ENCODE measurements around the gene ATXN1. TPM values are rescaled to one million over a fixed set of nuclear protein-coding genes. Genes with fewer than 3 reads are reported as not detected.
"Not testable (repeated sequence)": the region's sequence is repeated elsewhere in the genome, so short reads cannot be mapped to it uniquely, and the experiment has no call there.

The ATXN1 gene
- total RNA-seq, 1 experiment from 2014 or later = 8.1 TPM

- TF ChIP-seq AFF4 (CRISPR knock-in tag; IDR thresholded peaks at IDR 0.05; ENCODE audit: borderline replicate concordance) = no peak
- no peak for TF ChIP-seq EMX1 (CRISPR knock-in tag; IDR thresholded peaks at IDR 0.05)
Measured at GRCh38 chr6:16264785-16265184, 496.5 kb downstream of the ATXN1 start (continued).

GRCh38 chr6:16263464-16264099 lies 497.7 kb downstream of the ATXN1 start:
- H3K27me3 Mint-ChIP-seq (ENCODE audit: low read depth); H3K4me3 Mint-ChIP-seq; ATAC-seq; CTCF ChIA-PET; POLR2A ChIA-PET; H3K27ac Mint-ChIP-seq; H3K9me3 Mint-ChIP-seq; H3K36me3 Mint-ChIP-seq; DNase-seq (ENCODE audit: low spot score): not testable (repeated sequence)
- H3K4me1 Mint-ChIP-seq = peaks cover 22% of the 10 kb centered on the region

- POLR2A ChIA-PET; H3K36me3 Mint-ChIP-seq; DNase-seq (ENCODE audit: low spot score); H3K27me3 Mint-ChIP-seq (ENCODE audit: low read depth); H3K27ac Mint-ChIP-seq; CTCF ChIA-PET; H3K4me3 Mint-ChIP-seq; H3K9me3 Mint-ChIP-seq; ATAC-seq: not testable (repeated sequence)
- peaks cover 31% of the 10 kb centered on the region for H3K4me1 Mint-ChIP-seq
Measured at GRCh38 chr6:16262773-16263172, 498.5 kb downstream of the ATXN1 start.

GRCh38 chr6:16260602-16261001 lies 500.7 kb downstream of the ATXN1 start:
- POLR2A ChIA-PET; DNase-seq (ENCODE audit: low spot score); H3K27me3 Mint-ChIP-seq (ENCODE audit: low read depth); H3K4me3 Mint-ChIP-seq; ATAC-seq; H3K27ac Mint-ChIP-seq; H3K36me3 Mint-ChIP-seq; CTCF ChIA-PET; H3K9me3 Mint-ChIP-seq: not testable (repeated sequence)
- peaks cover 34% of the 10 kb centered on the region for H3K4me1 Mint-ChIP-seq

- H3K4me3 Mint-ChIP-seq; H3K27me3 Mint-ChIP-seq (ENCODE audit: low read depth); H3K9me3 Mint-ChIP-seq; H3K27ac Mint-ChIP-seq; DNase-seq (ENCODE audit: low spot score); POLR2A ChIA-PET; CTCF ChIA-PET; H3K36me3 Mint-ChIP-seq; ATAC-seq: not testable (repeated sequence)
- peaks cover 30% of the 10 kb centered on the region for H3K4me1 Mint-ChIP-seq
Measured at GRCh38 chr6:16259604-16260003, 501.7 kb downstream of the ATXN1 start.

GRCh38 chr6:16258709-16259075 lies 502.6 kb downstream of the ATXN1 start:
- Mint-ChIP-seq H3K27ac (0 out of 2 replicates have a peak overlapping the region, but pooled peaks have one; percentile 6), H3K36me3 (no peaks in the 10 kb centered on the region), H3K4me3 (no peak overlapping the region), H3K27me3 (ENCODE audit: low read depth) (no peaks in the 10 kb centered on the region), H3K4me1 (peaks cover 23% of the 10 kb centered on the region), H3K9me3 (peaks cover 3% of the 10 kb centered on the region; the same call in 1 of the 2 replicates)
- ChIA-PET CTCF (interaction anchor here (0.6 to 1.6 kb wide), 2 partner anchors 20 to 58 kb away, joined by 3 to 9 read pairs; partner anchors contain the start of gene GMPR), POLR2A (no interaction called here)
- no peak; the same call in 1 of the 2 replicates for ATAC-seq
- DNase-seq (ENCODE audit: low spot score) = no peak
- no peak for TF ChIP-seq CDX4 (CRISPR knock-in tag; IDR thresholded peaks at IDR 0.05; ENCODE audit: borderline replicate concordance)
- no peak for TF ChIP-seq TCF7 (CRISPR knock-in tag; IDR thresholded peaks at IDR 0.05; ENCODE audit: low read depth)
- TF ChIP-seq NR3C1 (CRISPR knock-in tag; conservative IDR thresholded peaks at IDR 0.05; ENCODE audit: low read depth) = no peak
- TF ChIP-seq ZNF532 (CRISPR knock-in tag; IDR thresholded peaks at IDR 0.05; ENCODE audit: borderline replicate concordance) = no peak
- no peak for TF ChIP-seq MLX (CRISPR knock-in tag; IDR thresholded peaks at IDR 0.05)
- no peak for TF ChIP-seq EMX1 (CRISPR knock-in tag; IDR thresholded peaks at IDR 0.05)
- no peak for TF ChIP-seq GTF2I (CRISPR knock-in tag; conservative IDR thresholded peaks at IDR 0.05)
- no peak for TF ChIP-seq USF1 (CRISPR knock-in tag; IDR thresholded peaks at IDR 0.05)
- no peak for TF ChIP-seq TEAD1 (CRISPR knock-in tag; IDR thresholded peaks at IDR 0.05)
- no peak for TF ChIP-seq NFE2L1 (CRISPR knock-in tag; IDR thresholded peaks at IDR 0.05)

All from WTC11 (cell line).